Skin epidermis (tissue), 12 donors: Measurements from ENCODE around the gene SLC23A3.

Experiments used
- H3K27ac ChIP-seq, 21 experiments: fragments of 200-600 bp; sonication (generic) in 11 of 21; one replicate each; pipeline ENCODE4 v1.5.0; 2020; ENCODE audit warnings: mild to moderate bottlenecking in 3 of 21, inconsistent platforms in 2 of 21, moderate library complexity in 2 of 21
- H3K4me3 ChIP-seq, 7 experiments: fragments of 200-600 bp; sonication (generic) in 2 of 7; one replicate each; pipeline ENCODE4 v1.5.0; 2020; ENCODE audit warnings: inconsistent platforms in 2 of 7, mild to moderate bottlenecking in 2 of 7, moderate library complexity in 1 of 7

The SLC23A3 gene

GRCh38 chr2:219160186-219161017, 9.4 kb downstream of the SLC23A3 start, which contains the start of gene NHEJ1:
NHEJ1 (minus strand) TSS chr2:219160815; CDS start chr2:219158362, 2,453 bp downstream.
- peak within 1 kb of the TSS; percentile 78 to 97 (median 88) for H3K27ac ChIP-seq
- peak within 1 kb of the TSS; percentile 50 to 73 (median 65) for H3K4me3 ChIP-seq

GRCh38 chr2:219159771-219160185, 10.1 kb downstream of the SLC23A3 start:
- peak overlapping the region; percentile 50 to 73 (median 65) for H3K4me3 ChIP-seq
- peak overlapping the region in 19 of 21 experiments; percentile 78 to 97 (median 89) for H3K27ac ChIP-seq

GRCh38 chr2:219158586-219158985, 11.2 kb downstream of the SLC23A3 start:
- no peak overlapping the region for H3K4me3 ChIP-seq
- H3K27ac ChIP-seq, result no peak overlapping the region

GRCh38 chr2:219158025-219158424, 11.8 kb downstream of the SLC23A3 start:
- no peak overlapping the region for H3K4me3 ChIP-seq
- no peak overlapping the region for H3K27ac ChIP-seq

GRCh38 chr2:219157396-219157795, 12.4 kb downstream of the SLC23A3 start:
- H3K27ac ChIP-seq, result no peak overlapping the region
- no peak overlapping the region for H3K4me3 ChIP-seq

- Histone ChIP-seq H3K27ac (no peak overlapping the region), H3K4me3 (no peak overlapping the region)
These were observed 14.7 kb downstream of the SLC23A3 start for GRCh38 chr2:219155054-219155644.

GRCh38 chr2:219149667-219150066, 20.2 kb downstream of the SLC23A3 start:
- Histone ChIP-seq H3K4me3 (no peak overlapping the region), H3K27ac (no peak overlapping the region)

GRCh38 chr2:219142329-219142728, 27.5 kb downstream of the SLC23A3 start:
- Histone ChIP-seq H3K27ac (no peak overlapping the region), H3K4me3 (no peak overlapping the region)

GRCh38 chr2:219140722-219141121, 29.1 kb downstream of the SLC23A3 start:
- Histone ChIP-seq H3K4me3 (no peak overlapping the region), H3K27ac (no peak overlapping the region)

- Histone ChIP-seq H3K27ac (no peak overlapping the region), H3K4me3 (no peak overlapping the region)
These were observed 35.9 kb downstream of the SLC23A3 start for GRCh38 chr2:219133976-219134375.

GRCh38 chr2:219131744-219132143, 38.1 kb downstream of the SLC23A3 start:
- H3K27ac ChIP-seq, result no peak overlapping the region

GRCh38 chr2:219131327-219131726, 38.5 kb downstream of the SLC23A3 start:
- Histone ChIP-seq H3K27ac (no peak overlapping the region), H3K4me3 (no peak overlapping the region)

More at GRCh38 chr2:219131744-219132143, 38.1 kb downstream of the SLC23A3 start:
- no peak overlapping the region for H3K4me3 ChIP-seq

GRCh38 chr2:219129589-219129988, 40.2 kb downstream of the SLC23A3 start:
- Histone ChIP-seq H3K4me3 (no peak overlapping the region), H3K27ac (no peak overlapping the region)

GRCh38 chr2:219128396-219128795, 41.4 kb downstream of the SLC23A3 start:
- no peak overlapping the region for H3K27ac ChIP-seq
- no peak overlapping the region for H3K4me3 ChIP-seq

- H3K27ac ChIP-seq, result no peak overlapping the region
These were observed 42.7 kb downstream of the SLC23A3 start for GRCh38 chr2:219127037-219127635.

GRCh38 chr2:219126555-219126954, 43.3 kb downstream of the SLC23A3 start:
- H3K27ac ChIP-seq, result no peak overlapping the region
- H3K4me3 ChIP-seq, result no peak overlapping the region

More at GRCh38 chr2:219127037-219127635, 42.7 kb downstream of the SLC23A3 start:
- H3K4me3 ChIP-seq, result no peak overlapping the region

- no peak overlapping the region for H3K27ac ChIP-seq
- no peak overlapping the region for H3K4me3 ChIP-seq
These were observed 44.0 kb downstream of the SLC23A3 start for GRCh38 chr2:219125886-219126270.

- H3K27ac ChIP-seq, result no peak overlapping the region
- no peak overlapping the region for H3K4me3 ChIP-seq
These were observed 44.5 kb downstream of the SLC23A3 start for GRCh38 chr2:219125225-219125885.

- Histone ChIP-seq H3K4me3 (no peak overlapping the region), H3K27ac (no peak overlapping the region)
These were observed 45.3 kb downstream of the SLC23A3 start for GRCh38 chr2:219124381-219125110.
